H1 (cell line): Measurements from ENCODE around the gene CCDC154. TPM values are rescaled to one million over a fixed set of nuclear protein-coding genes. Genes with fewer than 3 reads are reported as not detected.
A peak's percentile ranks its signal among the peaks of the same experiment; 100 is the strongest.

Experiments
- ATF2 ChIP-seq: IDR thresholded peaks from 2 replicates; pipeline ENCODE4 v1.6.1; 2012; ENCODE audit warnings: low read length, inconsistent platforms
- E2F6 ChIP-seq: IDR thresholded peaks from 2 replicates; pipeline ENCODE4 v1.6.1; 2012; ENCODE audit warnings: inconsistent platforms
- POLR2A ChIP-seq, 2 experiments: IDR thresholded peaks; 1 replicate in 1 of 2; 2 replicates in 1 of 2; pipeline ENCODE4 v1.6.1; 2011; ENCODE audit warnings: low read depth in 2 of 2, low read length in 2 of 2, mild to moderate bottlenecking in 2 of 2; ENCODE audit errors: control extremely low read depth in 1 of 2
- SIN3A ChIP-seq, 2 experiments: IDR thresholded peaks in 1 of 2; conservative IDR thresholded peaks in 1 of 2; 2 replicates each; pipeline ENCODE4 v1.6.1; 2011 to 2012; ENCODE audit warnings: low read length in 2 of 2, improper control_type of control experiment in 1 of 2, low read depth in 1 of 2, mild to moderate bottlenecking in 1 of 2
- TAF7 ChIP-seq: optimal IDR thresholded peaks from 2 replicates; pipeline ENCODE3; 2011; ENCODE audit warnings: low read depth, mild to moderate bottlenecking, inconsistent platforms, low read length, moderate library complexity, borderline replicate concordance
- TCF12 ChIP-seq: IDR thresholded peaks from 2 replicates; pipeline ENCODE4 v1.6.1; 2011; ENCODE audit warnings: low read depth, mild to moderate bottlenecking, low read length
- polyA plus RNA-seq, 7 experiments: library from polyadenylated mRNA; depleted of rRNA in 3 of 7; stranded (reverse) in 5 of 7; unstranded in 2 of 7; fragments of >200 nt in 5 of 7; fragments of 200-250 nt in 2 of 7; gene quantifications; 1 replicate in 5 of 7; 2 replicates in 1 of 7; 4 replicates in 1 of 7; pipeline versions ENCODE4 v1.2.1 to v1.2.3, GENCODE V29; 2011 to 2013; ENCODE audit warnings: missing spikeins in 2 of 7, mixed read lengths in 2 of 7
- total RNA-seq: library from RNA; stranded (reverse); fragmentation: NEBNext Ultra II Directional; extraction: Animal tissue kit (Norgen Biotek cat#: 25700); gene quantifications from 2 replicates; pipeline ENCODE4 v1.2.1, GENCODE V29; 2021
- TF ChIP-seq, protein P1 (sequence below): fragments of 300-600 bp; sonication (generic); IDR thresholded peaks from 2 replicates; pipeline ENCODE4 v1.7.1; 2012; ENCODE audit warnings: low read length, moderate library complexity, mild to moderate bottlenecking, inconsistent platforms; ENCODE audit not compliant: insufficient replicate concordance

CCDC154 gene
- total and polyA plus RNA-seq, 2 of the 8 experiments (the other 6 are each of a cell fraction or from before 2014, with no cell fraction given): 0.15 to 0.88 TPM

- TF ChIP-seq, protein P1, sequence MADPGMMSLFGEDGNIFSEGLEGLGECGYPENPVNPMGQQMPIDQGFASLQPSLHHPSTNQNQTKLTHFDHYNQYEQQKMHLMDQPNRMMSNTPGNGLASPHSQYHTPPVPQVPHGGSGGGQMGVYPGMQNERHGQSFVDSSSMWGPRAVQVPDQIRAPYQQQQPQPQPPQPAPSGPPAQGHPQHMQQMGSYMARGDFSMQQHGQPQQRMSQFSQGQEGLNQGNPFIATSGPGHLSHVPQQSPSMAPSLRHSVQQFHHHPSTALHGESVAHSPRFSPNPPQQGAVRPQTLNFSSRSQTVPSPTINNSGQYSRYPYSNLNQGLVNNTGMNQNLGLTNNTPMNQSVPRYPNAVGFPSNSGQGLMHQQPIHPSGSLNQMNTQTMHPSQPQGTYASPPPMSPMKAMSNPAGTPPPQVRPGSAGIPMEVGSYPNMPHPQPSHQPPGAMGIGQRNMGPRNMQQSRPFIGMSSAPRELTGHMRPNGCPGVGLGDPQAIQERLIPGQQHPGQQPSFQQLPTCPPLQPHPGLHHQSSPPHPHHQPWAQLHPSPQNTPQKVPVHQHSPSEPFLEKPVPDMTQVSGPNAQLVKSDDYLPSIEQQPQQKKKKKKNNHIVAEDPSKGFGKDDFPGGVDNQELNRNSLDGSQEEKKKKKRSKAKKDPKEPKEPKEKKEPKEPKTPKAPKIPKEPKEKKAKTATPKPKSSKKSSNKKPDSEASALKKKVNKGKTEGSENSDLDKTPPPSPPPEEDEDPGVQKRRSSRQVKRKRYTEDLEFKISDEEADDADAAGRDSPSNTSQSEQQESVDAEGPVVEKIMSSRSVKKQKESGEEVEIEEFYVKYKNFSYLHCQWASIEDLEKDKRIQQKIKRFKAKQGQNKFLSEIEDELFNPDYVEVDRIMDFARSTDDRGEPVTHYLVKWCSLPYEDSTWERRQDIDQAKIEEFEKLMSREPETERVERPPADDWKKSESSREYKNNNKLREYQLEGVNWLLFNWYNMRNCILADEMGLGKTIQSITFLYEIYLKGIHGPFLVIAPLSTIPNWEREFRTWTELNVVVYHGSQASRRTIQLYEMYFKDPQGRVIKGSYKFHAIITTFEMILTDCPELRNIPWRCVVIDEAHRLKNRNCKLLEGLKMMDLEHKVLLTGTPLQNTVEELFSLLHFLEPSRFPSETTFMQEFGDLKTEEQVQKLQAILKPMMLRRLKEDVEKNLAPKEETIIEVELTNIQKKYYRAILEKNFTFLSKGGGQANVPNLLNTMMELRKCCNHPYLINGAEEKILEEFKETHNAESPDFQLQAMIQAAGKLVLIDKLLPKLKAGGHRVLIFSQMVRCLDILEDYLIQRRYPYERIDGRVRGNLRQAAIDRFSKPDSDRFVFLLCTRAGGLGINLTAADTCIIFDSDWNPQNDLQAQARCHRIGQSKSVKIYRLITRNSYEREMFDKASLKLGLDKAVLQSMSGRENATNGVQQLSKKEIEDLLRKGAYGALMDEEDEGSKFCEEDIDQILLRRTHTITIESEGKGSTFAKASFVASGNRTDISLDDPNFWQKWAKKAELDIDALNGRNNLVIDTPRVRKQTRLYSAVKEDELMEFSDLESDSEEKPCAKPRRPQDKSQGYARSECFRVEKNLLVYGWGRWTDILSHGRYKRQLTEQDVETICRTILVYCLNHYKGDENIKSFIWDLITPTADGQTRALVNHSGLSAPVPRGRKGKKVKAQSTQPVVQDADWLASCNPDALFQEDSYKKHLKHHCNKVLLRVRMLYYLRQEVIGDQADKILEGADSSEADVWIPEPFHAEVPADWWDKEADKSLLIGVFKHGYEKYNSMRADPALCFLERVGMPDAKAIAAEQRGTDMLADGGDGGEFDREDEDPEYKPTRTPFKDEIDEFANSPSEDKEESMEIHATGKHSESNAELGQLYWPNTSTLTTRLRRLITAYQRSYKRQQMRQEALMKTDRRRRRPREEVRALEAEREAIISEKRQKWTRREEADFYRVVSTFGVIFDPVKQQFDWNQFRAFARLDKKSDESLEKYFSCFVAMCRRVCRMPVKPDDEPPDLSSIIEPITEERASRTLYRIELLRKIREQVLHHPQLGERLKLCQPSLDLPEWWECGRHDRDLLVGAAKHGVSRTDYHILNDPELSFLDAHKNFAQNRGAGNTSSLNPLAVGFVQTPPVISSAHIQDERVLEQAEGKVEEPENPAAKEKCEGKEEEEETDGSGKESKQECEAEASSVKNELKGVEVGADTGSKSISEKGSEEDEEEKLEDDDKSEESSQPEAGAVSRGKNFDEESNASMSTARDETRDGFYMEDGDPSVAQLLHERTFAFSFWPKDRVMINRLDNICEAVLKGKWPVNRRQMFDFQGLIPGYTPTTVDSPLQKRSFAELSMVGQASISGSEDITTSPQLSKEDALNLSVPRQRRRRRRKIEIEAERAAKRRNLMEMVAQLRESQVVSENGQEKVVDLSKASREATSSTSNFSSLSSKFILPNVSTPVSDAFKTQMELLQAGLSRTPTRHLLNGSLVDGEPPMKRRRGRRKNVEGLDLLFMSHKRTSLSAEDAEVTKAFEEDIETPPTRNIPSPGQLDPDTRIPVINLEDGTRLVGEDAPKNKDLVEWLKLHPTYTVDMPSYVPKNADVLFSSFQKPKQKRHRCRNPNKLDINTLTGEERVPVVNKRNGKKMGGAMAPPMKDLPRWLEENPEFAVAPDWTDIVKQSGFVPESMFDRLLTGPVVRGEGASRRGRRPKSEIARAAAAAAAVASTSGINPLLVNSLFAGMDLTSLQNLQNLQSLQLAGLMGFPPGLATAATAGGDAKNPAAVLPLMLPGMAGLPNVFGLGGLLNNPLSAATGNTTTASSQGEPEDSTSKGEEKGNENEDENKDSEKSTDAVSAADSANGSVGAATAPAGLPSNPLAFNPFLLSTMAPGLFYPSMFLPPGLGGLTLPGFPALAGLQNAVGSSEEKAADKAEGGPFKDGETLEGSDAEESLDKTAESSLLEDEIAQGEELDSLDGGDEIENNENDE: no peak
- TF ChIP-seq TAF7 (peak; percentile 24), ATF2 (no peak), TCF12 (no peak), SIN3A (conservative IDR thresholded peaks at IDR 0.05 in 1 of 2, IDR thresholded peaks at IDR 0.05 in 1 of 2; ENCODE audit: low read depth in 1 of 2, low read length in 2 of 2) (peak in 1 of 2 experiments; percentile 38; a peak in 1 of 4 replicates), POLR2A (IDR thresholded peaks at IDR 0.05; ENCODE audit: control extremely low read depth in 1 of 2, low read depth in 2 of 2, low read length in 2 of 2) (no peak), E2F6 (peak; percentile 47; the same call in 1 of the 2 replicates)
These were observed 30.4 kb downstream of the CCDC154 start (continued) for GRCh38 chr16:1413684-1414531.
